Glutamatergic neuron (in vitro differentiated cells): ENCODE data around the gene THAP10. TPM values are rescaled to one million over a fixed set of nuclear protein-coding genes. Genes with fewer than 3 reads are reported as not detected.

Source experiments
- DNase-seq: peaks from one replicate; pipeline ENCODE4 v3.0.0; 2022
- H3K27ac Mint-ChIP-seq: one replicate; pipeline ENCODE4 v1.8.0; 2020; ENCODE audit warnings: mild to moderate bottlenecking, mixed read lengths, inconsistent platforms; ENCODE audit not compliant: unreplicated experiment
- H3K27me3 Mint-ChIP-seq: one replicate; pipeline ENCODE4 v1.8.0; 2020; ENCODE audit warnings: mild to moderate bottlenecking, moderate library complexity, mixed read lengths, inconsistent platforms; ENCODE audit not compliant: unreplicated experiment
- H3K36me3 Mint-ChIP-seq: one replicate; pipeline ENCODE4 v1.8.0; 2020; ENCODE audit warnings: mild to moderate bottlenecking, mixed read lengths, inconsistent platforms; ENCODE audit not compliant: unreplicated experiment
- H3K4me1 Mint-ChIP-seq: one replicate; pipeline ENCODE4 v1.8.0; 2020; ENCODE audit warnings: mild to moderate bottlenecking, low read depth, mixed read lengths, inconsistent platforms; ENCODE audit not compliant: unreplicated experiment
- H3K4me3 Mint-ChIP-seq: one replicate; pipeline ENCODE4 v1.8.0; 2020; ENCODE audit warnings: mild to moderate bottlenecking, mixed read lengths, inconsistent platforms; ENCODE audit not compliant: unreplicated experiment
- H3K9me3 Mint-ChIP-seq: one replicate; pipeline ENCODE4 v1.8.0; 2020; ENCODE audit warnings: mild to moderate bottlenecking, moderate library complexity, mixed read lengths, inconsistent platforms; ENCODE audit not compliant: unreplicated experiment
- CTCF ChIP-seq: fragments of 200-600 bp; sonication (generic); IDR thresholded peaks from one replicate; pipeline ENCODE4 v1.5.0; 2021; ENCODE audit not compliant: partially characterized antibody, unreplicated experiment
- total RNA-seq: library from RNA; stranded (reverse); fragmentation: NEBNext Ultra II Directional; extraction: Animal tissue kit (Norgen Biotek cat#: 25700); gene quantifications from one replicate; pipeline ENCODE4 v1.2.1, GENCODE V29; 2021; ENCODE audit not compliant: unreplicated experiment

The THAP10 gene
- total RNA-seq, 1 donor from 2014 or later: 3.3 TPM

DNA sequence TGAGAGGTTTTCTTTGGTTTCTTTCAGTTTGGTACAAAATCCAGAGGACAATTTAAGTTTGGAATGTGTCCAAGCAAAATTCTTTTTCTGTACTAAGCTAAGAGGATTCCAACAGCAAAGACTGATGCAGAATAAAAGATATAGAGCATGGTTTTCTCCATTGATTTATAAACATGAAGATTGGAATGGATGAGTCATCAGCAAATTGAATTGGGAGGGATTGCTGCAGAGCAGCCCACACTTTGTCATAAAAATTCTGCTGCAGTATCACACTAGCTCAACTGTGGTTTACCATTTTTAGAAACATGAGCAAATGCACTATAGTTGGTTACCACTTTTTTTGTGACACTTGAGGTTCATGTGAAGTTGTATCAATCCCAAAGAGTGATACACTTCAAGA lies 22.2 kb downstream of the THAP10 start:
- TF ChIP-seq CTCF: no peak

DNA sequence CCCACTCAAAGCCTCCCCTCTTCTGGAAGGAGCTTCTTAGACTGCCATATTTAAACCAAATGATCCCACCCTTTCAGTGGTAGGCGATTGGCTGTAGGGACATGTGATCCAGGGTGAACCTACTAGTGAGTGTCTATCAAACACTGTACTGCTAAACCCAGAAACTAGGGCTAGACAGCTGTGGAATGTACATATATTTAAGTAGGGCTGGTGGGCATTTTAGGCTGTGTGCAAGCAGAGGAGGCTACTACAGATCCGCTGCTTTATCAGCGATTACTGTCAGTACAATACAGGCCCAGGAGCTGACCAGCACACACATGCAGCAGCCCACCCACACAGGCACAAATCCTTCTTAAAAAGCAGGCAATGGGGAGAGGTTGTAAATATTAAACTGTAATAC lies 22.9 kb downstream of the THAP10 start:
- peaks cover 5% of the 10 kb centered on the region for H3K4me1 Mint-ChIP-seq
- DNase-seq: no peak
- no peak overlapping the region for H3K27ac Mint-ChIP-seq
- no peaks in the 10 kb centered on the region for H3K27me3 Mint-ChIP-seq
- no peak for TF ChIP-seq CTCF
- H3K36me3 Mint-ChIP-seq: peaks cover 8% of the 10 kb centered on the region
- H3K9me3 Mint-ChIP-seq: peaks cover 10% of the 10 kb centered on the region
- H3K4me3 Mint-ChIP-seq: no peak overlapping the region

More for the DNA sequence above, 22.2 kb downstream of the THAP10 start:
- no peak for DNase-seq
- no peak overlapping the region for H3K27ac Mint-ChIP-seq
- peaks cover 5% of the 10 kb centered on the region for H3K4me1 Mint-ChIP-seq
- H3K9me3 Mint-ChIP-seq: peaks cover 10% of the 10 kb centered on the region
- H3K27me3 Mint-ChIP-seq: no peaks in the 10 kb centered on the region
- H3K4me3 Mint-ChIP-seq: no peak overlapping the region
- peaks cover 8% of the 10 kb centered on the region for H3K36me3 Mint-ChIP-seq

DNA sequence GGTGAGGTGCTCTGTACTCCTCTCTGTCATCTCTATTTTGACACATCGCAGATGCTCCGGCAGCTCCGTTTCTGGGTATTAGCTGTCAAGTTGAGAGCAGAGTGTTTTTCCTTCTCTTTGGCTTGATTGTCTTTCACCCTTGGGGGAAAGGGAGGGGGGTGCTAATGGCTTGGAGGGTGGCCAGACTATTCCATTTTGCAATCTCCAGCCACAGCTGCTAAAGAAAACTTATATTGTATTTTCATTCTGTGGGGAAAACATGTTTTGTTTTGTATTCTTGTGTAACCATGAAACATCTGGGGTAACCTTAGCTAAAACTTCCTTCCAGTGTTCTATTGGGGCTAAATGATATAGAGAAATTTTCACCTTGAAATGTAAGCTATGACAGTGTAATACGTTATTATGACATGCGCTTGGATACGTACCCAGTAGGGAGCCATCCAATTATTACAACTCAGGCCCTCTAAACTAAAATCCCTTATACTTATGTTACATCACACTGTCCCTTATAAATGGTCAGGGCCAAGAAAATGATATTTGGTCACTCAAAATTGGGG lies 24.2 kb downstream of the THAP10 start:
- no peak for TF ChIP-seq CTCF
- H3K4me1 Mint-ChIP-seq: peaks cover 5% of the 10 kb centered on the region
- peak overlapping the region; percentile 26 for H3K27ac Mint-ChIP-seq

GRCh38 chr15:70866982-70867641 lies 25.1 kb downstream of the THAP10 start:
- H3K27me3 Mint-ChIP-seq: no peaks in the 10 kb centered on the region
- no peaks in the 10 kb centered on the region for H3K36me3 Mint-ChIP-seq
- H3K4me1 Mint-ChIP-seq: peaks cover 5% of the 10 kb centered on the region
- no peak for DNase-seq
- no peak for TF ChIP-seq CTCF
- no peak overlapping the region for H3K27ac Mint-ChIP-seq
- peaks cover 6% of the 10 kb centered on the region for H3K9me3 Mint-ChIP-seq
- no peak overlapping the region for H3K4me3 Mint-ChIP-seq

More for the DNA sequence above, 24.2 kb downstream of the THAP10 start:
- Mint-ChIP-seq H3K4me3 (no peak overlapping the region), H3K27me3 (no peaks in the 10 kb centered on the region), H3K9me3 (peaks cover 8% of the 10 kb centered on the region), H3K36me3 (peaks cover 4% of the 10 kb centered on the region)
- no peak for DNase-seq
